ENCODE results near the gene SLC7A14.

DNA sequence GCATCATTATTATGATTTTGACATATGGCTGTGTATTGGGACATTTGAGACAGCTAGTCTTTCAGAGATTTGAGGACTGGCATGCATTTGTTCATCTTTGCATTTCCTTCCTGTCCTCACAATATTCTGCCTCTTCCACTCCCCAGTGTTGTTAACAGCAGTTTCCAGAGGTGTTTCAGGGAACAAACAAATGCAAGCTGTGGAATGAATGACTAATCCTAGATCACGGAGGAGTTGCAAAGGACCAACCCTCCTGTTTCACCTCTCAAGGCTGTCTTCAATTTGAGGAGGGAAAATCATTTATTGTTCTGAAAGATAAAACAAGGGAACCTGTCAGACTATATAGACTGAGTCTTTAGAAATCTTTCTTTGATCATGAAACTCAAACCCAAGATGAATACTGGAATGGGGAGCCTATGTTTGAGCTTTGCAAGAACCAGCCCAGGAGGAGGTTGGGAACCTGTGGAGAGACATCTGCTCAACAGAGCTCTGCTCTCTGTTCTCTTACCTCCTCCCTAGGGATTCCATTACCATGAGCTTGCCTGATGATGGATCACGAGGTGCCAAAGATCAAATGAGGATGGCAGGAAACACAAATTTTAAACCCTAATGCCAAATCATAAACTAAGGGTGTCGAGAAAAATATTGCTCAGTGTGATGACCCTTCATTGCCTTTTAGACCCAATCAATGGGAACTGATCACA, 68.5 kb downstream of the SLC7A14 start:
- TF ChIP-seq, protein P1, sequence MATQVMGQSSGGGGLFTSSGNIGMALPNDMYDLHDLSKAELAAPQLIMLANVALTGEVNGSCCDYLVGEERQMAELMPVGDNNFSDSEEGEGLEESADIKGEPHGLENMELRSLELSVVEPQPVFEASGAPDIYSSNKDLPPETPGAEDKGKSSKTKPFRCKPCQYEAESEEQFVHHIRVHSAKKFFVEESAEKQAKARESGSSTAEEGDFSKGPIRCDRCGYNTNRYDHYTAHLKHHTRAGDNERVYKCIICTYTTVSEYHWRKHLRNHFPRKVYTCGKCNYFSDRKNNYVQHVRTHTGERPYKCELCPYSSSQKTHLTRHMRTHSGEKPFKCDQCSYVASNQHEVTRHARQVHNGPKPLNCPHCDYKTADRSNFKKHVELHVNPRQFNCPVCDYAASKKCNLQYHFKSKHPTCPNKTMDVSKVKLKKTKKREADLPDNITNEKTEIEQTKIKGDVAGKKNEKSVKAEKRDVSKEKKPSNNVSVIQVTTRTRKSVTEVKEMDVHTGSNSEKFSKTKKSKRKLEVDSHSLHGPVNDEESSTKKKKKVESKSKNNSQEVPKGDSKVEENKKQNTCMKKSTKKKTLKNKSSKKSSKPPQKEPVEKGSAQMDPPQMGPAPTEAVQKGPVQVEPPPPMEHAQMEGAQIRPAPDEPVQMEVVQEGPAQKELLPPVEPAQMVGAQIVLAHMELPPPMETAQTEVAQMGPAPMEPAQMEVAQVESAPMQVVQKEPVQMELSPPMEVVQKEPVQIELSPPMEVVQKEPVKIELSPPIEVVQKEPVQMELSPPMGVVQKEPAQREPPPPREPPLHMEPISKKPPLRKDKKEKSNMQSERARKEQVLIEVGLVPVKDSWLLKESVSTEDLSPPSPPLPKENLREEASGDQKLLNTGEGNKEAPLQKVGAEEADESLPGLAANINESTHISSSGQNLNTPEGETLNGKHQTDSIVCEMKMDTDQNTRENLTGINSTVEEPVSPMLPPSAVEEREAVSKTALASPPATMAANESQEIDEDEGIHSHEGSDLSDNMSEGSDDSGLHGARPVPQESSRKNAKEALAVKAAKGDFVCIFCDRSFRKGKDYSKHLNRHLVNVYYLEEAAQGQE (IDR thresholded peaks at IDR 0.05; ENCODE audit: low read depth, low read length), result no peak
- TF ChIP-seq CBX3 (IDR thresholded peaks at IDR 0.05; ENCODE audit: borderline replicate concordance, low read depth) (no peak), EGR1 (IDR thresholded peaks at IDR 0.05; ENCODE audit: borderline replicate concordance in 1 of 2, low read depth in 2 of 2, low read length in 2 of 2) (no peak), JUNB (IDR thresholded peaks at IDR 0.05) (no peak)
- TF ChIP-seq, protein P2, sequence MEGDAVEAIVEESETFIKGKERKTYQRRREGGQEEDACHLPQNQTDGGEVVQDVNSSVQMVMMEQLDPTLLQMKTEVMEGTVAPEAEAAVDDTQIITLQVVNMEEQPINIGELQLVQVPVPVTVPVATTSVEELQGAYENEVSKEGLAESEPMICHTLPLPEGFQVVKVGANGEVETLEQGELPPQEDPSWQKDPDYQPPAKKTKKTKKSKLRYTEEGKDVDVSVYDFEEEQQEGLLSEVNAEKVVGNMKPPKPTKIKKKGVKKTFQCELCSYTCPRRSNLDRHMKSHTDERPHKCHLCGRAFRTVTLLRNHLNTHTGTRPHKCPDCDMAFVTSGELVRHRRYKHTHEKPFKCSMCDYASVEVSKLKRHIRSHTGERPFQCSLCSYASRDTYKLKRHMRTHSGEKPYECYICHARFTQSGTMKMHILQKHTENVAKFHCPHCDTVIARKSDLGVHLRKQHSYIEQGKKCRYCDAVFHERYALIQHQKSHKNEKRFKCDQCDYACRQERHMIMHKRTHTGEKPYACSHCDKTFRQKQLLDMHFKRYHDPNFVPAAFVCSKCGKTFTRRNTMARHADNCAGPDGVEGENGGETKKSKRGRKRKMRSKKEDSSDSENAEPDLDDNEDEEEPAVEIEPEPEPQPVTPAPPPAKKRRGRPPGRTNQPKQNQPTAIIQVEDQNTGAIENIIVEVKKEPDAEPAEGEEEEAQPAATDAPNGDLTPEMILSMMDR (IDR thresholded peaks at IDR 0.05 in 2 of 3, conservative IDR thresholded peaks at IDR 0.05 in 1 of 3; ENCODE audit: control insufficient read depth in 2 of 3, extremely low read depth in 1 of 3, insufficient read depth in 1 of 3, low read depth in 3 of 3, low read length in 3 of 3), result no peak
